Measurements from ENCODE around the gene CENPC. TPM values are rescaled to one million over a fixed set of nuclear protein-coding genes. Genes with fewer than 3 reads are reported as not detected.
"Not testable (repeated sequence)": the region's sequence is repeated elsewhere in the genome, so short reads cannot be mapped to it uniquely, and the experiment has no call there.

The CENPC gene
- total RNA-seq, 1 donor from 2014 or later = 7.3 TPM

DNA sequence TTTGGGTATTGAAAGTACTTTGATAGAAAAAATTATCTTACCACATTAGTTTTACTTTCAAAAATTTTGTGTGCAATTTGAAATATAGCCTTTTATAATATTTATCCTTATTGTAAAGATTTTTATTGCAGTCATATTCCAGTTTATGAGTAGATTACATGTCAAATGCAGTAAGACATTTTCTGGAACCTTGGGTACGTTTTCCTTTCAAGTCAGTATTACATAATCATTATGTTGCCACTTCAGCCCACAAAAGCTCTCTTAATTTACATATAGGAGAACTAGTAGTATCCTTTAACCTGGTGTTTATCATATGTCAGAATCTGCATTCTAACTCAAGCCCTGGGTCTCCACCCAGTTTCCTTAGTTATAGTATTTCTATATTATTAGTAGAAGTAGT is 98.5 kb downstream of the CENPC start:
- DNase-seq (ENCODE audit: missing footprints) = no peak
- ATAC-seq = no peak
- intact Hi-C loops (cut with DNase I) = no loop called here

- DNase-seq (ENCODE audit: missing footprints); intact Hi-C loops (cut with DNase I); ATAC-seq: not testable (repeated sequence)
Measured at GRCh38 chr4:67445881-67446280, 99.4 kb downstream of the CENPC start.

GRCh38 chr4:67438975-67439374 is 106.3 kb downstream of the CENPC start:
- DNase-seq (ENCODE audit: missing footprints) = no peak
- no peak for ATAC-seq
- intact Hi-C loops (cut with DNase I) = no loop called here

- no peak for DNase-seq (ENCODE audit: missing footprints)
- peak; percentile 87 for ATAC-seq
- intact Hi-C loops (cut with DNase I) = no loop called here
Measured at GRCh38 chr4:67437974-67438713, 107.2 kb downstream of the CENPC start.

DNA sequence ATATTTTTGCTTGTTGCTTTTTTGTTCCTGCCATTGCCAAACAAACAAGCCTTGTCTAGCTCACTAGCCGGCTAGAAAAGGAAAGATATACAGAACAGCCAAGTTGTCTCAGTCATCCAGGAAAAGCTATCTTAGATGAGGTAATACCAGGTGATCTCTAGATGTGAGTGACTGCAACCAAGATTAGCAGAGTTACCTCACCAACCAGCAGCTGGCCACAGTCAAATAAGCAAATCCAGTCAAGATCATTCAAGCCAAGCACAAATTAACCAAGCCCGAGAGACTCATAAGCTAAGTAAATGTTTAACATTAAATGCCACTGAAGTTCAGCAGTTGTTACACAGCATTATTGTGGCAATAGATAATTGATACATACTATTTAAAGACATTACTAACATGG is 108.6 kb downstream of the CENPC start:
- ATAC-seq = no peak
- intact Hi-C loops (cut with DNase I) = no loop called here
- no peak for DNase-seq (ENCODE audit: missing footprints)

DNA sequence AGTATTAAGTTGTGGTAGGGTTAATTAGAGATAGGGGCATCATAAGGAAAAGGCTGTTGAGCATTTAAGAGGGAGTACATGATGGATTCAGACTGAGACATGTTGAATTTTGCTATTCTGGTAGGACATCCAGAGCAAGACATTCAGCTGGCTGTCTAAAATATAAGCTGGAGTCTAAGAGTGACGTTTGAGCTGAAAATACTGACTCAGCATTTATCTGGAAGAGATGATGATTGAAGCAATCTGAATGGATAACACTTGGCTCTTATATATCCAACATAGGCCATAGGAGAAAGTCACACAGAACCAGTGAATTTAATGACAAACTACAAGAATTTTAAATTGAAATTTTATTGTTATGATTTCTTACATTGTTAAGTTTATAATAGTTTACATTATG is 114.3 kb downstream of the CENPC start:
- ATAC-seq (no peak), DNase-seq (ENCODE audit: missing footprints) (no peak)

GRCh38 chr4:67428819-67429218 is 116.5 kb downstream of the CENPC start:
- intact Hi-C loops (cut with DNase I) = no loop called here
- no peak for DNase-seq (ENCODE audit: missing footprints)
- ATAC-seq = no peak

More for the DNA sequence above, 114.3 kb downstream of the CENPC start:
- intact Hi-C loops (cut with DNase I) = no loop called here

Other genes starting within 250 kb of the CENPC start
- gene STAP1, start 13.2 kb upstream of the CENPC start, total RNA-seq = not detected
- 18.1 TPM for gene UBA6, start 155.7 kb upstream of the CENPC start, total RNA-seq
- not detected for gene GNRHR, start 208.9 kb upstream of the CENPC start, total RNA-seq